ENCODE measurements around the gene CIDEC.

CIDEC gene

DNA sequence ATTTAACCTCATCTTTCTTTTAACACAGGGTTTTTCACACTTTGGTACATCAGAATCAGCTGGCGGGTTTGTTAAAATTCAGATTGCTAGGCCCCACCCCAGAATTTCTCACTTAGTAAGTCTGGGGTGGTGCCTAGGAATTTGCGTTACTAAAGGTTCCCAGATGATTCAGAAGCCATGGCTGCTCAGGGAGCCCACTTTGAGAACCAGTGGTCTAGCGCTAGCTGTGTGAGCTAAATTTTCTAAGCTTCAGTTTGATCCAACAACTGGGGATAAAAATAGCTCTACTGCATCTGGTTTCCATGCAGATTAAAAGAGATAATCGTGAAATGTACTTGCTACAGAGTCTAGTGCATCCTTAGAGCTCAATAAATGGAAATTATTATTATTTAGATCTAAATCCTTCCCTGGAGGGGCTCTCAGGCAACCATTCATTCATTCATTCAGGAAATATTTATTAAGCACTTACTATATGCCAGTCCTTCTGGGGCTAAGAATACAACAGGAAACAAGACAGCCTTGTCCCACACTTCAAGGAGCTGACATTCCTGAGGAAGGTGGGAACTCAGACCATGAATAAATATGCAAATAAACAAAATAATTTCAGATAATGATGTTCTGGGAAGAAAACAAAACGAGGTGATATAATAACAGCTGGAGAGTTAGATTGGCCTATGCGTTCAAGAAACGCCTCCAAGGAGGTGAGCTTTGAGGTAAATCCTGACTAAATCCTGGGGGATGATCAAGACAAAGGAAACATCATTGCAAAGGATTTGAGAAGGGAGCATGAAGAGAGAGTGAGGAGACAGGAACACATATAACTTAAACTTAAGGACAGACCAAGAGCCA, 3.9 kb upstream of the CIDEC start:
- Histone ChIP-seq H2AFZ (ENCODE audit: low read depth, low read length, severe bottlenecking) (no peak overlapping the region), H3K9me3 (ENCODE audit: insufficient read depth, low read length) (no peaks in the 10 kb centered on the region), H3K9ac (ENCODE audit: low read length) (no peak overlapping the region), H3K4me2 (ENCODE audit: low read depth, low read length, poor library complexity, severe bottlenecking) (no peak overlapping the region), H3K27ac (ENCODE audit: low read depth, low read length) (no peak overlapping the region), H3K27me3 (ENCODE audit: low read length) (no peaks in the 10 kb centered on the region), H3K4me3 (ENCODE audit: insufficient read depth, low read length, poor library complexity, severe bottlenecking) (no peak overlapping the region), H3K9me2 (replicated peaks; ENCODE audit: insufficient read depth, low read length) (no peaks in the 10 kb centered on the region), H3F3A (ENCODE audit: insufficient read depth) (no peaks in the 10 kb centered on the region), H4K20me1 (ENCODE audit: low read depth, low read length) (no peaks in the 10 kb centered on the region), H3K36me3 (ENCODE audit: low read length) (no peaks in the 10 kb centered on the region), H3K79me2 (ENCODE audit: insufficient read depth, low read length) (no peaks in the 10 kb centered on the region)
- TF ChIP-seq EZH2phosphoT487 (conservative IDR thresholded peaks at IDR 0.05; ENCODE audit: low read length) = no peak
- TF ChIP-seq CTCF (IDR thresholded peaks at IDR 0.05; ENCODE audit: insufficient read depth, low read length, poor library complexity, severe bottlenecking) = no peak

- H3K27me3 ChIP-seq (ENCODE audit: low read length) = no peaks in the 10 kb centered on the region
- H3K4me2 ChIP-seq (ENCODE audit: low read depth, low read length, poor library complexity, severe bottlenecking) = no peak overlapping the region
- H4K20me1 ChIP-seq (ENCODE audit: low read depth, low read length) = no peaks in the 10 kb centered on the region
- H3K4me3 ChIP-seq (ENCODE audit: insufficient read depth, low read length, poor library complexity, severe bottlenecking) = no peak overlapping the region
- no peak overlapping the region for H2AFZ ChIP-seq (ENCODE audit: low read depth, low read length, severe bottlenecking)
- no peak overlapping the region for H3K27ac ChIP-seq (ENCODE audit: low read depth, low read length)
- H3K9me3 ChIP-seq (ENCODE audit: insufficient read depth, low read length) = no peaks in the 10 kb centered on the region
- TF ChIP-seq EZH2phosphoT487 (conservative IDR thresholded peaks at IDR 0.05; ENCODE audit: low read length) (no peak), CTCF (IDR thresholded peaks at IDR 0.05; ENCODE audit: insufficient read depth, low read length, poor library complexity, severe bottlenecking) (no peak)
- no peaks in the 10 kb centered on the region for H3K36me3 ChIP-seq (ENCODE audit: low read length)
- no peaks in the 10 kb centered on the region for H3F3A ChIP-seq (ENCODE audit: insufficient read depth)
- no peaks in the 10 kb centered on the region for H3K79me2 ChIP-seq (ENCODE audit: insufficient read depth, low read length)
- H3K9ac ChIP-seq (ENCODE audit: low read length) = no peak overlapping the region
- no peaks in the 10 kb centered on the region for H3K9me2 ChIP-seq (replicated peaks; ENCODE audit: insufficient read depth, low read length)
Measured at GRCh38 chr3:9881441-9881840, 1.4 kb upstream of the CIDEC start.

- no peak for TF ChIP-seq CTCF (IDR thresholded peaks at IDR 0.05; ENCODE audit: insufficient read depth, low read length, poor library complexity, severe bottlenecking)
- TF ChIP-seq EZH2phosphoT487 (conservative IDR thresholded peaks at IDR 0.05; ENCODE audit: low read length) = no peak
- H2AFZ ChIP-seq (ENCODE audit: low read depth, low read length, severe bottlenecking) = no peak overlapping the region
- H3K36me3 ChIP-seq (ENCODE audit: low read length) = no peaks in the 10 kb centered on the region
- no peaks in the 10 kb centered on the region for H3K27me3 ChIP-seq (ENCODE audit: low read length)
- H3F3A ChIP-seq (ENCODE audit: insufficient read depth) = no peaks in the 10 kb centered on the region
- no peaks in the 10 kb centered on the region for H3K9me3 ChIP-seq (ENCODE audit: insufficient read depth, low read length)
- H3K79me2 ChIP-seq (ENCODE audit: insufficient read depth, low read length) = no peaks in the 10 kb centered on the region
- no peaks in the 10 kb centered on the region for H3K9me2 ChIP-seq (replicated peaks; ENCODE audit: insufficient read depth, low read length)
- no peak overlapping the region for H3K9ac ChIP-seq (ENCODE audit: low read length)
- H4K20me1 ChIP-seq (ENCODE audit: low read depth, low read length) = no peaks in the 10 kb centered on the region
- no peak overlapping the region for H3K27ac ChIP-seq (ENCODE audit: low read depth, low read length)
- H3K4me2 ChIP-seq (ENCODE audit: low read depth, low read length, poor library complexity, severe bottlenecking) = no peak overlapping the region
- H3K4me3 ChIP-seq (ENCODE audit: insufficient read depth, low read length, poor library complexity, severe bottlenecking) = no peak overlapping the region
Measured at GRCh38 chr3:9878700-9879099, 1.4 kb downstream of the CIDEC start.
